ENCODE measurements around the gene PIP4K2C. TPM values are rescaled to one million over a fixed set of nuclear protein-coding genes. Genes with fewer than 3 reads are reported as not detected.

Gene PIP4K2C
- total RNA-seq, 6 experiments from 2014 or later, result 11.3 to 27.6 (median 12.8) TPM

GRCh38 chr12:57609101-57609780 is 18.2 kb downstream of the PIP4K2C start:
- H3K9me3 ChIP-seq, result no peaks in the 10 kb centered on the region
- DNase-seq (no peak), ATAC-seq (no peak)
- peaks cover 0 to 12% (median 0%) of the 10 kb centered on the region in 4 donors for H3K4me1 ChIP-seq
- WGBS (ENCODE audit: insufficient coverage, low coverage, low lambda C conversion rate, missing lambda C conversion rate), result 46% methylated on average over 17 of the region's 19 CpGs
- TF ChIP-seq, protein P1, sequence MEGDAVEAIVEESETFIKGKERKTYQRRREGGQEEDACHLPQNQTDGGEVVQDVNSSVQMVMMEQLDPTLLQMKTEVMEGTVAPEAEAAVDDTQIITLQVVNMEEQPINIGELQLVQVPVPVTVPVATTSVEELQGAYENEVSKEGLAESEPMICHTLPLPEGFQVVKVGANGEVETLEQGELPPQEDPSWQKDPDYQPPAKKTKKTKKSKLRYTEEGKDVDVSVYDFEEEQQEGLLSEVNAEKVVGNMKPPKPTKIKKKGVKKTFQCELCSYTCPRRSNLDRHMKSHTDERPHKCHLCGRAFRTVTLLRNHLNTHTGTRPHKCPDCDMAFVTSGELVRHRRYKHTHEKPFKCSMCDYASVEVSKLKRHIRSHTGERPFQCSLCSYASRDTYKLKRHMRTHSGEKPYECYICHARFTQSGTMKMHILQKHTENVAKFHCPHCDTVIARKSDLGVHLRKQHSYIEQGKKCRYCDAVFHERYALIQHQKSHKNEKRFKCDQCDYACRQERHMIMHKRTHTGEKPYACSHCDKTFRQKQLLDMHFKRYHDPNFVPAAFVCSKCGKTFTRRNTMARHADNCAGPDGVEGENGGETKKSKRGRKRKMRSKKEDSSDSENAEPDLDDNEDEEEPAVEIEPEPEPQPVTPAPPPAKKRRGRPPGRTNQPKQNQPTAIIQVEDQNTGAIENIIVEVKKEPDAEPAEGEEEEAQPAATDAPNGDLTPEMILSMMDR (IDR thresholded peaks at IDR 0.05), result no peak
- TF ChIP-seq POLR2A (IDR thresholded peaks at IDR 0.05), result no peak
- H3K27ac ChIP-seq, result no peak overlapping the region
- intact Hi-C loops (cut with DNase I), result no loop called here
- H3K4me3 ChIP-seq, result no peak overlapping the region
- H3K36me3 ChIP-seq, result no peaks in the 10 kb centered on the region
- peaks cover 0 to 8% of the 10 kb centered on the region in 2 donors for H3K27me3 ChIP-seq

DNA sequence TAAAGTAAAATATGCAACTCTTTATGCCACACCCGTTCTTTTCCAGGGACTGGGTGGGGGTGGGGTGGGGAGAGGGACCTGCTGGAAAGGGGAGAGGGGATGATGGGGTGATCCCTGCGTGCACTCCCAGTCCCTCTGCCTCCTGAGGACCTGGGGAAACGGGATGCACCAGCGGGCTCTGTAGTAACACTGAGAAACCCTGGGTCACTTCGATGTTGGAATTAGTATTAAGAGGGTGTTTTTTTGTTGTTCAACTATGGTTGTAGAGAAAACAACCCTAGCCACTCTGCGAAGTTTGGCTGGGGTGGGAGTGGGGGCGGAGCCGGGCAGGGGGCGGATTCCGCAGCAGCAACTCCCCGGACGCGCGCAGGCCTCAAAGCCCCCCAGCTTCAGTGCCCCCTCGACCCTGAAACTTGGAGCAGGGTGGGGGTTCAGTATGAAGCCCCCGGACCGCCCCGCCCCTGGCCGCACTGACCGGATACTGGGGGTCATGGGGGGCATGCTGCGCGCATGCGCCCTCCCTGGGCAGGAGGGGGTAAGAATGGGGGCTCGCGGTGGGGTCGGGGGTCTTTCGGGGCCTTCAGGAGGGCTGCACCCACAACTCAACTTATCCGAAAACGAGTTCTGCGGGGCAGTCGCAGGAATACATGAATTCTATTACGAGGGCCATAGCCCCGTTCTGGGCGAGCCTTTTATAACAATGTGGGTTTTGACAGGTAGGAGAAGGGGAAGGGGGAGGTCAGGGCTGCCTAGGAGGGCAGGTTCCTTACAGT is 19.0 kb downstream of the PIP4K2C start:
- intact Hi-C loops (cut with DNase I), result no loop called here
- Histone ChIP-seq H3K27ac (peak overlapping the region in 1 of 3 donors; percentile 53), H3K4me1 (peaks cover 0 to 12% (median 0%) of the 10 kb centered on the region in 4 donors), H3K36me3 (no peaks in the 10 kb centered on the region), H3K27me3 (peaks cover 0 to 8% of the 10 kb centered on the region in 2 donors), H3K9me3 (no peaks in the 10 kb centered on the region), H3K4me3 (peak overlapping the region in 2 of 3 donors; percentile 12 to 45)
- ATAC-seq, result no peak
- no peak for TF ChIP-seq POLR2A (IDR thresholded peaks at IDR 0.05)
- TF ChIP-seq, protein P1 (IDR thresholded peaks at IDR 0.05), result no peak
- WGBS (ENCODE audit: insufficient coverage, low coverage, low lambda C conversion rate, missing lambda C conversion rate), result 17% methylated on average over 21 of the region's 34 CpGs
- no peak for DNase-seq

DNA sequence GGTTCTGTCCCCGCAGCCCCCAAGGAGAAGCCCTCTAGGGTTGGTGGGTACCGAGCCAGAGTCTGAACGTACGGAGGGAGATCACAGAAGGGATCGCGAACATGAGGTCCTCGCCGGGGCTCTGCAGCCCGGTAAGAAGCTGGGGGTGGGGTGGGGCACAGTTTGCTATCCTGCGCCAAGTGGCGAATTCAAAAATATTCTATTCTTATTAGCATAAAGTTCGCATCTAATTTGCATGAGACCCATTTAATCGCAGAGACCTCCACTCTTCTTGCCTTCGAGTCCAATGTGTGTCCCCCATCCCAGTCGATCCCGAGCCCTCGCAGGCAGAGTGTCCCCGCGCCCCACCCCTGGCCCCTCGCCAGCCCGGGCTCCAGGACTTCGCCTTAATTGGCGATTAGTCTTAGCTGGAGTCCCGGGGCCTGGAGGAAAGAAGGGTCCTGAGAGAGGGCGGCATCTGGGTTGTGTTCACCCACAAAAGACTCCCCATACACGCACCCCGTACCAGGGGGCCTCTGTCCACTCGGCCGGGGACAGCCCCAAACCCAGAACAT is 19.6 kb downstream of the PIP4K2C start:
- DNase-seq, result no peak
- WGBS (ENCODE audit: insufficient coverage, low coverage, low lambda C conversion rate, missing lambda C conversion rate), result 5% methylated on average over 26 of the region's 29 CpGs

DNA sequence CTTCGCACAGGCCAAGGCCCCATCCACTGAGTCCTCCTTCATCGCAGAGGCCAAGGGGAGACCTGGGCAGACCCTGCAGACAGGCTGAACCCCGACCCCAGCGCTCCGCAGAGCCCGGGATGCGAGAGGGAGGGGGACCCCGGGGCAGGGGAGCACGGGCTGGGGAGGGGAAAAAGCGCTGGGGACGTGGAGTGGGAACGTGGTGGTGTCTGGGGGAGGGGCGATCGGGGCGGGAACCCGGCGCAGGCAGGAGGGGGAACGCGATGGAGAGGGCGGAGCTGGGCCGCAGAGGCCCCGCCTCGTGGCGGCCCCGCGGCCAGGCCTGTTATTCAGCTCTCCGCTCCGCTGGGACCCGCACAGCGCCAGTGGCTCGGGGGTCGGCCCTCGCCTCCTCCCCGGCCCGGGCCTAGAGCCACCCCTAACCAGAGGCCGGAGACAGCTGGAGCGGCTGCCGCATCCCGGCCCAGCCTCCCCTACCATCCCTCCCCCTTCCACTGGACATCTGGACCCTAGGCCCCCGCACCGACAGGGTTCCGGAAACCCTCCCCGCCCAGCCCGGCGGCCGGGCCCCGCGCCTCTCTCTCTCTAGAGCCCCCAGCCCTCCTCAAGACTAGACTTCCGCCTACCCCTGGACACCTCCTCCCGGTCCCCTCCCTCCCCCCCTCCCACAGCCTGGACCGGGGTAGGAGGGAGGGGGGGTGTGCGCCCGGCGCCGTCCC is 20.3 kb downstream of the PIP4K2C start, which contains the start of gene ARHGEF25:
Gene ARHGEF25 (plus strand): TSS at position 328 of the 719 bp plus-strand sequence. CDS start 460 bp downstream, outside the sequence.
- WGBS (ENCODE audit: insufficient coverage, low coverage, low lambda C conversion rate, missing lambda C conversion rate), result 3% methylated on average over 21 of the region's 55 CpGs
- Histone ChIP-seq H3K4me1 (peaks cover 0 to 12% (median 0%) of the 10 kb centered on the region in 4 donors), H3K36me3 (no peaks in the 10 kb centered on the region), H3K27me3 (peaks cover 0 to 8% of the 10 kb centered on the region in 2 donors), H3K27ac (peak within 1 kb of the TSS in 2 of 3 donors; percentile 29 to 53), H3K4me3 (peak within 1 kb of the TSS; percentile 40 to 45 (median 44)), H3K9me3 (no peaks in the 10 kb centered on the region)
- intact Hi-C loops (cut with DNase I), result no loop called here
- DNase-seq (peak in 1 of 3 donors; percentile 48), ATAC-seq (peak; percentile 54 to 75 (median 64))
- TF ChIP-seq POLR2A (IDR thresholded peaks at IDR 0.05), result no peak
- TF ChIP-seq, protein P1 (IDR thresholded peaks at IDR 0.05), result no peak

More for the DNA sequence above, 19.6 kb downstream of the PIP4K2C start:
- TF ChIP-seq POLR2A (IDR thresholded peaks at IDR 0.05), result no peak
- TF ChIP-seq, protein P1 (IDR thresholded peaks at IDR 0.05), result no peak
- Histone ChIP-seq H3K27me3 (peaks cover 0 to 8% of the 10 kb centered on the region in 2 donors), H3K4me1 (peaks cover 0 to 12% (median 0%) of the 10 kb centered on the region in 4 donors), H3K4me3 (peak overlapping the region; percentile 40 to 45 (median 44)), H3K36me3 (no peaks in the 10 kb centered on the region), H3K9me3 (no peaks in the 10 kb centered on the region), H3K27ac (peak overlapping the region in 2 of 3 donors; percentile 29 to 53)
- peak in 2 of 4 donors; percentile 9 to 18 for ATAC-seq
- intact Hi-C loops (cut with DNase I), result no loop called here

All from right lobe of liver (tissue), 6 donors.